ENCODE measurements around the gene PTPRN2.
"Not testable (repeated sequence)": the region's sequence is repeated elsewhere in the genome, so short reads cannot be mapped to it uniquely, and the experiment has no call there.

PTPRN2 gene

DNA sequence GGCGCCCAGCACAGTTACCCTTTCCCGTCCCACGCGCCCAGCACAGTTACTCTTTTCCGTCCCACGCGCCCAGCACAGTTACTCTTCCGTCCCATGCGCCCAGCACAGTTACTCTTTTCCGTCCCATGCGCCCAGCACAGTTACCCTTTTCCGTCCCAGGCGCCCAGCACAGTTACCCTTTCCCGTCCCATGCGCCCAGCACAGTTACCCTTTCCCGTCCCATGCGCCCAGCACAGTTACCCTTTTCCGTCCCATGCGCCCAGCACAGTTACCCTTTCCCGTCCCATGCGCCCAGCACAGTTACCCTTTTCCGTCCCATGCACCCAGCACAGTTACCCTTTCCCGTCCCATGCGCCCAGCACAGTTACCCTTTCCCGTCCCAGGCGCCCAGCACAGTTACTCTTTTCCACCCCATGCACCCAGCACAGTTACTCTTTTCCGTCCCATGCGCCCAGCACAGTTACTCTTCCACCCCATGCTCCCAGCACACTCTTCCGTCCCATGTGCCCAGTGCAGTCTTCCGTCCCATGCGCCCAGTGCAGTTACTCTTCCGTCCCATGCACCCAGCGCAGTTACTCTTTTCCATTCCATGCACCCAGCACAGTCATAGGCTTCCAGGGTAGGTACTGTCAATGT is 853.7 kb downstream of the PTPRN2 start:
- not testable (repeated sequence) for DNase-seq (ENCODE audit: low read depth in 4 of 4, low spot score in 1 of 4)

DNA sequence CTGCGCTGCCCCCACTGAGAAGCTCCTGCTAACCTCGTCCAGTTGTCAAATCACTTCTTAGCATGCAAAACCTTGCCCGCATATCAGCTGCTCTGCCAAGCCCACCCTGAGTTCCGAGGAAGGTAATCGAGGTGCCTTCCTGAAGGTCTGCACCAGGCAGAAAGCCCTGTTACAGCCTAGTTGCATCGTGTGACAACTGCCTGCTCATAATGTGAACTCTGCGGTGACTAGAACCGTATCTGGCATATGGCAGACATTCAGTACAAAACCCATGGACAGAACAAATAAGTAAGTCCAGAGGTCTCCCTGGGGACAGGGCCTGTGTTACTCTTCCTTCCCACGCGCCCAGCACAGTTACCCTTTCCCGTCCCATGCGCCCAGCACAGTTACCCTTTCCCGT is 856.5 kb downstream of the PTPRN2 start:
- DNase-seq (ENCODE audit: low read depth in 4 of 4, low spot score in 1 of 4): no peak

DNA sequence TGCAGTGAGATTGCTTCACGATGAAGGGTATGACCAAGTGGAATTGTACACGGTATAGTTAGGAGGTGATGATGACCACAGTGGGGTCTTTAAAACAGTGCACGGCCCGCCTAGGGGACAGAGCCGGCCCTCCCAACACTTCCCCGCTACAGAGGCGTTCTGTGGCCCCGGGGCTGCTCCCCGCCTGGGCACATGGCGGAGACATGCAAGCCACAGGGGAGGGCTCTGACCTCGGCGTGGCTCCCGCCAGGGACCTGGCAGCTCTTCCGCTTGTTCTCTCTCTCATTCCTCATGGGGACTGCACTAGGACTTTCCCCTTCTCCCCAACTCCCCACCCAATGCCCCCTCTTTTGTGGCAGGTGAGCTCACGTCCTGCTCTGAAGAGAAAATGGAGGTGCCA is 857.0 kb downstream of the PTPRN2 start:
- no peak for DNase-seq (ENCODE audit: low read depth in 4 of 4, low spot score in 1 of 4)

DNA sequence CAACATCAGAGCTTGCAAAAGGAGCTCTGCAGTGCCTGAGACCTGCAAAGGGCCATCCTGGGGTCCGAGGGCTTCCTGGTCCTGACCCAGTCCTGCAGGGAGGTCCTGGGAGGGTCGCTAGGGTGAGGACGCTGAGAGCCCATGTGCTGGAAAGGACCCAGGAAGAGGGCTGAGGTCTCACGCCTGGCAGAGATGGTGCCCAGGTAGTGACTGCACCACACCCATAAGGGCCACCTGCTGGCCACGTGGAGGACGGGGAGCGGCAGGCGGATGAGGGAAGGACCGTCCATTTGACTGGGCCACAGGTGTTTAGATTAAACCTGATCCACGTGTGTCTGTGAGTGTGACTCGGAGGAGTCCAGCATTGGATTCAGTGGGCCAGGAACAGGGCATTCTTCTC is 858.1 kb downstream of the PTPRN2 start:
- DNase-seq (ENCODE audit: low read depth in 4 of 4, low spot score in 1 of 4): no peak

GRCh38 chr7:157727964-157728615 is 859.5 kb downstream of the PTPRN2 start:
- no peak for DNase-seq (ENCODE audit: low read depth in 4 of 4, low spot score in 1 of 4)

DNA sequence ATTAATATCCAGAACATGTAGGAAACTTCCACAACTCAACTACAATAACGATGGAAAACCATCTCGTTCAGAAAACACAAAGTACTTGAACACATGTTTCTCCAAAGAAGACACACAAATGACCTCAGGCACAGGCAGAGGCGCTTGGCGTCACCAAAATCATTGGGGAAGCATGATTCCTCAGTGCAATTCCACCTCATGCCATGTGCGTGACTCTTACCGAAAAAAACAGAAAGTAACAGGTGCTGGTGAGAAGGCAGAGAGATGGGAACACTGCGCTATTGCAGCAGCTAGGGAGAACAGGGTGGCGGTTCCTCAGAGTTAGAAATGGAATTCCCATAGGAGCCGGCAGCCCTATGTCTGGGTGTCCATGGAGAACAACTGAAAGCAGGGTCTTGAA is 860.9 kb downstream of the PTPRN2 start:
- no peak for DNase-seq (ENCODE audit: low read depth in 4 of 4, low spot score in 1 of 4)

DNA sequence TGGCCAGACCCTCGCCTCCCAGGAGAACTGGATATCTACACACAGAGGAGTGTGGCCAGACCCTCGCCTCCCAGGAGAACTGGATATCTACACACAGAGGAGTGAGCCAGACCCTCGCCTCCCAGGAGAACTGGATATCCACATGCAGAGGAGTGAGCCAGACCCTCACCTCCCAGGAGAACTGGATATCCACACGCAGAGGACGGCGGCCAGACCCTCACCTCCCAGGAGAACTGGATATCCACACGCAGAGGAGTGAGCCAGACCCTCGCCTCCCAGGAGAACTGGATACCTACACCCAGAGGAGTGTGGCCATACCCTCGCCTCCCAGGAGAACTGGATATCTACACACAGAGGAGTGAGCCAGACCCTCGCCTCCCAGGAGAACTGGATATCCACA is 862.3 kb downstream of the PTPRN2 start:
- not testable (repeated sequence) for DNase-seq (ENCODE audit: low read depth in 4 of 4, low spot score in 1 of 4)

DNA sequence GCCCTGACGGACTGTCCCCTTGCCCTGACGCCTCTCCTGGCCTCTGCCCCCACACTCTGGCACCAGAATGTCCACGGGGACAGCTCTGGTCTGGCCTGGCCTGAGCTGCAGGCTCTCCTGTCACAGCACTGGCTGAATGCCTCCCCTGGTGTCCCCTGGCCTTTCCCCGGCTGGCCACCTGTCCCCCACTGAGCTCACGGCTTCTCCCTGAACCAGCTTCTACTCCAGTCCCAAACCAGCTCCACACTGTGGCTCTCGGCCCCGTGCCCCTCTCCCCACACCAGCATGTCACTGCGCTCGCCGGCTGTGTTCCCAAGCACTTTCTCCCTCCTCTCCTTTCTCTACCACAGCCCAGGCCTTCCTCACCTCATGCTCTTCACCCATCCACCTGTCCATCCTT is 864.4 kb downstream of the PTPRN2 start:
- no peak for DNase-seq (ENCODE audit: low read depth in 4 of 4, low spot score in 1 of 4)

DNA sequence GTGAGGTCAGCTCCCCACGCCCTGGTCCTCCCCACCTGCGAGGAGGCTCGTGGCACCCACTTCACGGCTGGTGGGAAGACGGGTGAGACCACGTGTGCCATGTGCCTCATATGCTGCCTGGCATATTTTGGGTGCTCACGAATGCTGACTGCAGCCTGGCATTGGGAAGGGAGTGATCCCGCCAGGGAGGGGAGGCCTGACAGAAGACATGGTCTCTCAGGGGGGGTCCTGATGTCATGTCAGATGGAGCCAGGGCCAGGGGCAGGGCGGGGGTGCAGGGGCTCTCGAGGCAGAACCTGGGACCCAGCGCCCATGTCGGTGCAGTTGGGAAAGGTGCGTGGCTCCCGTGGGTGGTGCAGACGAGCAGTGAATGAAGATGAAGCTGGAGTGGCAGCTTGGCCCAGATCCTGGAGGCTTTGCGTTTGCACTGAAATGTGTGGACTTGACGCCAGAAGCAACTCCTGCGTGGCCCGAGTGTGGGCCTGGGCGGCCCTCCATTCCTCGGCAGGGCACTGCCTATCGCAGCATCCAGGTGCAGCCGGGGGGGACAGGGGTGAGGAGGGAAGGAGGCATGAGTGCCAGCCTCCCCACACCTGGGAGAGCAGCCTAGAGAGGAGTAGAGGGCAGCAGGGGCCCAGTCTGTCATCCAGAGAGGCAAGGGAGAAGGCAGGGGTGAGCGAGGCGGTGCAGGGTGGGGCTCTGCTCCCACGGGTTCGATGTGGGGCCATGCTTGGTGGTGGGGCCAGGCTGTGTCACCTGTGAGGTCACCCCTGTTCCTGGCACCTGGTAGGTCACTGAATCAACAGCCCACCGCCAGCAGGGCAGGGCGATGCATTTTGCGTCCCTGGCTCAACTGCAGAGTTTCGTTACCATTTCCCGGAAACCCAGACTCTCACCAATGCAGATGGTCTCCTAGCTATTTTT is 865.2 kb downstream of the PTPRN2 start:
- DNase-seq (ENCODE audit: low read depth in 4 of 4, low spot score in 1 of 4): no peak

- DNase-seq (ENCODE audit: low read depth in 4 of 4, low spot score in 1 of 4): no peak
Observed at GRCh38 chr7:157721468-157722136, 866.0 kb downstream of the PTPRN2 start.

GRCh38 chr7:157719705-157720655 is 867.6 kb downstream of the PTPRN2 start:
- DNase-seq (ENCODE audit: low read depth in 4 of 4, low spot score in 1 of 4): no peak

DNA sequence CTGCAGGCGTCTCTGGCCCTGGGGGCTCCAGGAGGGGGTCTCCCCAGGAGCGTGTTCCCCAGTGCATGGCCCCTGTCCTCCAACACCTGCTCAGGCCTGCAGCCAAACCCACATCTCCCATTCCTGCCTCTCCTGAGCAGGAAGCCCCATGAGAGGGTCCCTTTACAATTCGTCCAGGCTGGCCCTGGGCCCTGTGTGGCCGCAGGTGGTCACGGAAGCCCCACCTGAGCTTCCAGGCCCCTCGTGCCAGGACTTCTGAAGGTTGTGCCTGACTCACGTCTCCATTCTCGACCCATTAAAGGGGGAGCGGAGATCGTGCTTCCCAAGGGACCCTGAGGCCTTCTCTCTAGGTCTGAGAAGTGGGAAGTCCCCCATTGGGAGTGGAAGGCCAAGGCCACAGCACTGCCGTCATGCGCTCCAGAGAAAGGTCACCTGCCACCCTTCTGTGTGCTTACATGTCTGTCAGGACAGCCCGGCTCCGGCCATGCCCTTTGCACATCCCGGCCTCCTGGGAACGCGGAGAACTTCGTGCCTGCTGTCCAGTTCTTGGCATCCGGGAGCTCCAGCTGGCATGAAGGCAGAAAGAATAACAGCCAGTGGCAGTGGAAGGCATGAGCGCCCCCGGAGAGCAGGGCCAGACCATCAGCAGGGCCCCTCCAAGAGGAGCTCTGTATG is 868.5 kb downstream of the PTPRN2 start:
- no peak for DNase-seq (ENCODE audit: low read depth in 4 of 4, low spot score in 1 of 4)

DNA sequence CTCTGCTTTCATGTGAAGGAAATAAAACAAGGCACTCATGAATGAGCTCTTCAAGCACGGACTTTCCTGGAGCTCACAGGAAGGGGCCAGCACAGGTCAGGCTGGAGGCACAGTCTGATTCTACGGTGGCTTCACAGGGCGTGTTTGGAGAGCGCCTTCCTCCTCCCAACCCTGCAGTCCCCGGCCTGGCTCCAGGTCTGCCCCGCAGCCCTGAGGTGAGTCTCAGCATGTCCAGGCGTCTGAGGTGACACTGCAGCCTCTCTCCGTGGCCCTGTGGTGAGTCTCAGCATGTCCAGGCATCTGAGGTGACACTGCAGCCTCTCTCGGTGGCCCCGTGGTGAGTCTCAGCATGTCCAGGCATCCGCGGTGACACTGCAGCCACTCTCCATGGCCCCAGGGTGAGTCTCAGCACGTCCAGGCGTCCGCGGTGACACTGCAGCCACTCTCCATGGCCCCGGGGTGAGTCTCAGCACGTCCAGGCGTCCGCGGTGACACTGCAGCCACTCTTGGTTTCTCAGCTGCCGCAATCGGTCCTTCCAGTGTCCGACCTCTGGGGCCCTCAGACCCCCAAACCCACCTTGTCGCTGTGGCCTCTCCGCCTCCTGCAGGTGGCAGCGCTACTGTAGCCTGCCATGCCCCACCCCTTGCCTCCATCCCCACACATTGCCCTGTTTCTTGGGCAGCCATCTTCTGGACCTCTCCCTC is 869.2 kb downstream of the PTPRN2 start:
- no peak for DNase-seq (ENCODE audit: low read depth in 4 of 4, low spot score in 1 of 4)

DNA sequence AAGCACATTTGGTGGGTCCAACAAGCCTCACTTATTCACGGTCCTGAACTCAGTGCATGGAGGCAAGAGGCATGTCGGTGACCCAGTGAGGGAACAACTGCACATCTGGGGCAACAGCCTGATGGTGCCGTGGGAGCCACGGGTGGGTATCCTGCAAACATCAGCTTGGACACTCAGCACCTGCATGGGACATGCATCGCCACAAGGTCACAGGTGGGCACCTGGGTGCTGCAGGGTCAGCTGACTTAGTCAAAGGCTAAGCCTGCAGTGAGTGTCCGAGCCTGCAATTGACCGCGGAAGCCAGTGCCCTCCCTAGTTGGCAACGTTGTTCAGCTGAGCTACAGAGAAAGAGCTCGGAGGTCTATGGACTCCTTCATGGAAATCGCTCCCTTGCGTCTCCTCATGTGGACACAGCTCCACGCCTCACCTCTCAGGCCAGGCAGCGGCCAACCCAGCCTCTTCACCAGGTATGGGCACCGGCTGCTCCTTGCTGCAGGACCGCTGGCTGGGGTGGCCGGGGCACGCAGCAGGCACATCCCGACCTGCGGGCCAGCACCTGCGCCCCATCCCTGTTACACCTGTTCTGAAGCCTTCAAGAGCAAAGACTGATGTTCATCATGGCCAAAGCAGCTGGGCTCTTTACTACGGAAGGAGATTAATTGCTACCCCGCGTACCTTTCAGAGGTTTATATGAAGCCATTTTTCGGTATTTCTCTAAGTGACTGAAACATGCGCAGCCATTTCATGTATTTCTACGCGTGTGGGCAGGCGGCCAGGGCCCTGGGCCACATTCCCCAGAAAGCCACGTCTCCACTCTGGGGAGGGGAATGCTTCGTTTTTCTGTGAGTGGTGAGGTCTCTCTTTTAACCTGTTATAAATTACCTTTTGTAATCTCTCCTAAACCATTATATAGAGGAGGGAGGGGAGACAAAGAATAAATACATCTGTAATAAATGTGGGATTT is 870.1 kb downstream of the PTPRN2 start:
- DNase-seq (ENCODE audit: low read depth in 4 of 4, low spot score in 1 of 4): no peak

DNA sequence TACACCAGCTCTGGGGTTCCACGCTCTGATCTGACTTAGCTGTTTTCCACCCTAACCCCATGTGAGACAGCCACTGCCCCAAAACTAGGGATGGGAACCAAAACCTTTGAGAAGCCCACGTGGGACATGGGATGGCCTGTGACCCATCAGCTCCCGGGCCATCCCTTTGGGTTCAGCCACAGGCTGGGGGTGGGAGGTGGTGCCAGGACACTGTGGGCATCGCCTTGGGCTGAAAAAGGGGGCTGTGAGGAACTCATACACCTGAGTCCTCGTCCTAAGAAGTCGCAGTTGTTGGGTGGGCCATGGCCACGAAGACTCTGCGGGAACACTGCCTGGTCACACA is 871.7 kb downstream of the PTPRN2 start:
- no peak for DNase-seq (ENCODE audit: low read depth in 4 of 4, low spot score in 1 of 4)

- DNase-seq (ENCODE audit: low read depth in 4 of 4, low spot score in 1 of 4): no peak
Observed at GRCh38 chr7:157715071-157715937, 872.3 kb downstream of the PTPRN2 start.
